OCI-LY7 (cell line): ENCODE measurements around the gene PPT2. TPM values are rescaled to one million over a fixed set of nuclear protein-coding genes. Genes with fewer than 3 reads are reported as not detected.

ENCODE experiments used
- BruUV-seq: library from RNA; stranded (reverse); fragments of 400-500 nt; replicated peaks from 2 replicates; lab custom pipeline; 2021; lab: Mats Ljungman, UMichigan
- CTCF ChIA-PET: fragments of 300-600 bp; sonication (Branson Sonifier 250); formaldehyde crosslinking; loops from one replicate; lab custom pipeline; 2022; ENCODE audit warnings: antibody characterized with exemption; ENCODE audit not compliant: unreplicated experiment; lab: Charles Lee
- POLR2A ChIA-PET: fragments of 300-600 bp; sonication (Branson Sonifier 250); formaldehyde crosslinking; loops from one replicate; lab custom pipeline; 2022; ENCODE audit warnings: antibody characterized with exemption; lab: Charles Lee
- DNase-seq: peaks from one replicate; pipeline ENCODE4 v3.0.0-alpha.2; 2015; ENCODE audit warnings: low spot score
- H2AFZ ChIP-seq: fragments of 200-600 bp; sonication (generic), shearing (Covaris generic); 2 replicates; pipeline ENCODE4 v1.6.1; 2014; ENCODE audit warnings: mild to moderate bottlenecking, antibody characterized with exemption, low read length, moderate library complexity
- H3K27ac ChIP-seq: fragments of 200-600 bp; sonication (generic); 2 replicates; pipeline ENCODE4 v1.5.1; 2014; ENCODE audit warnings: mixed run types, low read depth, mild to moderate bottlenecking, moderate library complexity, low read length, inconsistent platforms; ENCODE audit not compliant: poor library complexity, severe bottlenecking
- H3K36me3 ChIP-seq: fragments of 200-600 bp; sonication (generic); 2 replicates; pipeline ENCODE4 v1.6.1; 2014; ENCODE audit warnings: mild to moderate bottlenecking, antibody characterized with exemption, low read length, moderate library complexity, mixed read lengths; ENCODE audit not compliant: insufficient read depth
- H3K4me1 ChIP-seq: fragments of 200-600 bp; sonication (generic); 2 replicates; pipeline ENCODE4 v1.5.1; 2014; ENCODE audit warnings: mild to moderate bottlenecking, low read length; ENCODE audit not compliant: insufficient read depth, poor library complexity, severe bottlenecking
- H3K4me2 ChIP-seq: fragments of 200-600 bp; sonication (generic); 2 replicates; pipeline ENCODE4 v1.6.1; 2014; ENCODE audit warnings: mild to moderate bottlenecking, low read length
- H3K4me3 ChIP-seq: fragments of 200-600 bp; sonication (generic); 2 replicates; pipeline ENCODE4 v1.5.1; 2014; ENCODE audit warnings: mild to moderate bottlenecking, low read depth, low read length; ENCODE audit not compliant: poor library complexity, severe bottlenecking
- H3K79me2 ChIP-seq: fragments of 200-600 bp; sonication (generic); 2 replicates; pipeline ENCODE4 v1.6.1; 2016; ENCODE audit warnings: low read depth, mild to moderate bottlenecking, low read length, moderate library complexity, mixed read lengths; ENCODE audit not compliant: insufficient read depth
- H3K9me2 ChIP-seq: fragments of 200-600 bp; sonication (generic); 2 replicates; pipeline ENCODE4 v1.6.1; 2016; ENCODE audit warnings: mild to moderate bottlenecking, low read length, mixed read lengths; ENCODE audit not compliant: insufficient read depth
- H3K9me3 ChIP-seq: fragments of 200-600 bp; sonication (generic); 2 replicates; pipeline ENCODE4 v1.6.1; 2014; ENCODE audit warnings: mild to moderate bottlenecking, mixed run types, low read length, mixed read lengths
- H4K20me1 ChIP-seq: fragments of 200-600 bp; sonication (generic); 2 replicates; pipeline ENCODE4 v1.6.1; 2014; ENCODE audit warnings: mild to moderate bottlenecking, antibody characterized with exemption, low read length, moderate library complexity, mixed read lengths; ENCODE audit not compliant: insufficient read depth
- EZH2phosphoT487 ChIP-seq: fragments of 200-600 bp; sonication (generic); IDR thresholded peaks from 2 replicates; pipeline ENCODE4 v1.6.1; 2018; ENCODE audit warnings: low read depth, borderline replicate concordance, mild to moderate bottlenecking, mixed run types, antibody characterized with exemption, low read length, moderate library complexity, mixed read lengths
- intact Hi-C: fragments of 100-400 bp; cut with micrococcal nuclease; formaldehyde crosslinking; loops from one replicate; pipeline ENCODE4 v1.10.0; 2022; ENCODE audit not compliant: unreplicated experiment
- total RNA-seq, 2 experiments: library from RNA; depleted of rRNA in 1 of 2; stranded (reverse); fragments of >200 nt in 1 of 2; shearing (Covaris generic) in 1 of 2; gene quantifications; 2 replicates each; pipeline ENCODE4 v1.2.3, GENCODE V29; 2014 to 2022
- TF ChIP-seq, protein P1 (sequence below): fragments of 200-600 bp; sonication (generic); conservative IDR thresholded peaks from 2 replicates; pipeline ENCODE4 v1.5.1; 2014; ENCODE audit warnings: mild to moderate bottlenecking, antibody characterized with exemption, low read length, moderate library complexity, mixed read lengths

The PPT2 gene
- total RNA-seq, 2 experiments from 2014 or later: 39.0 to 111 TPM

DNA sequence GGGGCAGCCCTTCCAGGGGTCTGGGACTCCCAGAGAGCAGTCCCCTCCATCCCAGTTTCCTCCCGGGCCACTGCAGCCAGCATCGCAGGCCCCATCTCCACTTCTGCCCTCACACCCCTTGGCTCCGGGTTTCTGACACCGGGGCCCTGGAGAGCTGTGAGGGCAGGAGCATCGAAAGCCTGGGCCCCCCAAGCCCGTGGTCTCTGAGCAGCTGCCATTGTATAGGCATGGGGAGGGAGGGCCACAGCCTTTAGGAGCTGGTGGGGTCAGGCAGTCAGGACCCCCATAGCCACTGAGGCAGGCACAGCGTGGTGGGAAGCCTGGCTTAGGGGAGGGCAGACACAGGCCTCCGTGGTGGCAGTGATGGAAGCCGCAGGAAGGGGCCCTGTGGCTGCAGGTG is 48.2 kb downstream of the PPT2 start:
- Histone ChIP-seq H3K36me3 (no peaks in the 10 kb centered on the region), H3K9me3 (no peaks in the 10 kb centered on the region; the same call in 1 of the 2 replicates), H3K79me2 (no peaks in the 10 kb centered on the region), H3K4me2 (no peak overlapping the region), H3K9me2 (no peaks in the 10 kb centered on the region), H4K20me1 (no peaks in the 10 kb centered on the region), H3K27ac (no peak overlapping the region), H3K4me1 (peaks cover 9% of the 10 kb centered on the region), H2AFZ (no peak overlapping the region), H3K4me3 (no peak overlapping the region)
- ChIA-PET POLR2A (no interaction called here), CTCF (no interaction called here)
- no peak for DNase-seq
- intact Hi-C loops: no loop called here
- TF ChIP-seq, protein P1, sequence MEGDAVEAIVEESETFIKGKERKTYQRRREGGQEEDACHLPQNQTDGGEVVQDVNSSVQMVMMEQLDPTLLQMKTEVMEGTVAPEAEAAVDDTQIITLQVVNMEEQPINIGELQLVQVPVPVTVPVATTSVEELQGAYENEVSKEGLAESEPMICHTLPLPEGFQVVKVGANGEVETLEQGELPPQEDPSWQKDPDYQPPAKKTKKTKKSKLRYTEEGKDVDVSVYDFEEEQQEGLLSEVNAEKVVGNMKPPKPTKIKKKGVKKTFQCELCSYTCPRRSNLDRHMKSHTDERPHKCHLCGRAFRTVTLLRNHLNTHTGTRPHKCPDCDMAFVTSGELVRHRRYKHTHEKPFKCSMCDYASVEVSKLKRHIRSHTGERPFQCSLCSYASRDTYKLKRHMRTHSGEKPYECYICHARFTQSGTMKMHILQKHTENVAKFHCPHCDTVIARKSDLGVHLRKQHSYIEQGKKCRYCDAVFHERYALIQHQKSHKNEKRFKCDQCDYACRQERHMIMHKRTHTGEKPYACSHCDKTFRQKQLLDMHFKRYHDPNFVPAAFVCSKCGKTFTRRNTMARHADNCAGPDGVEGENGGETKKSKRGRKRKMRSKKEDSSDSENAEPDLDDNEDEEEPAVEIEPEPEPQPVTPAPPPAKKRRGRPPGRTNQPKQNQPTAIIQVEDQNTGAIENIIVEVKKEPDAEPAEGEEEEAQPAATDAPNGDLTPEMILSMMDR: no peak
- TF ChIP-seq EZH2phosphoT487: no peak
- BruUV-seq: no TSS peak

DNA sequence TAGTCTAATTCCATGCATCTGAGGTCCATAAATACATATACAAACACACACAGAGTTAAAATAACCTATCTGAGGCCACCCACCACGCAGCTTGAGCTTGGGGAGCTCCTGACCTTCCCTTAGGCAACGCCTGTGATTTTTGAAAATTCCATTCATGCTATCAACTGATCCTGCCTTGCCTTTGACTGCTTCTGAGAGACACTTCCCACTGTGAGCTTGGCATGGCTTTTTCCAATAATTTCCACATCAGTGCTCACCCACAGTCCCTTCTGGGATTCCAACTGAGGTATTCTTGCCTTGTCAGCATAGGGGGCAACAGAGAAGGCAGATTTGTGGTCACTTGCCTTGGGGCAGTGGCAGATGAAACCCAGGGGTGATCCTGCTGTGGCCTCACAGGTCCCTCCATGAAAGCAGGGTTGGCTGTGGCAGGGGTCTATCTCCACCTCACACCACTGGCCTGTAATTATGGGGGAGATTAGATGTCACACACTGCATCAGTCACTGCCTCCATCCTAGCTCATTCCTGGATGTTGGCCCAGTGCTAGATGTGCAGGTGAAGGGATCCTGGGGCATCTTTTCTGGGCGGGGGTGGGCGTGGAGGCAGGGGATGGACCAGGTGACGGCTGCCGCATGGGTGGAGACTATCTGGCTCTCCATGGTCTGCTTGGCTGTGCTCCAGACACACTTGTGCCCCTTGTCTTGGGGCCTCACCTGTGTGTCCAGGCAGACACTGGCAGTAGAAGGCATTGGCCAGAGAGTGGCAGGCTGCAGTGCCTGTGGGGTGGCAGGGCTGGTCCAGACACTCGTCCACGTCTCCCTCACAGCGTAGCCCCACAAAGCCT is 49.7 kb downstream of the PPT2 start:
- ChIA-PET POLR2A (interaction anchor here (0.9 kb wide), 1 partner anchor 51 kb away, joined by 4 read pairs; no protein-coding TSS in a partner anchor), CTCF (interaction anchor here (0.6 kb wide), 1 partner anchor 203 kb away, joined by 4 read pairs; no protein-coding TSS in a partner anchor)
- no peaks in the 10 kb centered on the region for H3K4me1 ChIP-seq
- no peak overlapping the region for H3K4me2 ChIP-seq
- H3K9me2 ChIP-seq: no peaks in the 10 kb centered on the region
- H3K79me2 ChIP-seq: no peaks in the 10 kb centered on the region
- BruUV-seq: no TSS peak
- no peak for DNase-seq
- no peaks in the 10 kb centered on the region for H4K20me1 ChIP-seq
- TF ChIP-seq EZH2phosphoT487: no peak
- TF ChIP-seq, protein P1: no peak
- H2AFZ ChIP-seq: no peak overlapping the region
- H3K27ac ChIP-seq: no peak overlapping the region
- H3K4me3 ChIP-seq: no peak overlapping the region
- no peaks in the 10 kb centered on the region; the same call in 1 of the 2 replicates for H3K9me3 ChIP-seq
- intact Hi-C loops: no loop called here
- no peaks in the 10 kb centered on the region for H3K36me3 ChIP-seq

DNA sequence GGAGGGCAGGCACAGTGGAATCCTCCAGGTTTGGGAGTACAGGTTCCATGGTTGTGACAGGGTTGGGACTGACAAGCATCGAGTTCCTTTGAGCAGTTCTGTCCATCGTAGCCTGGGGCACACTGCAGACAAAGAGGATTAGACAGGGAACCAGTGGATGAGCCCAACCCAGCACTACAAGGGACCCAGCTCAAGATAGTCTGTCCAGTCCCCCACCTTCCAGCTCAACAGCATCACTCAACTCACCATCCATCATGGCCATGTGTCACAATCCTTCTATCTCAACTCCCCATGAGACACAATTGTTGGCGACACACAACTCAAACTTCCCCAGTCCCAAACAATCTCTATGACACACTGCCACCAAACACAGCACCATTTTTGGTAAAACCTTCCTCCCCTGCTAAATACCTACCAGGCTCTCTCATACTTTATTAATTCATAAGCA is 50.4 kb downstream of the PPT2 start:
- no peak overlapping the region for H2AFZ ChIP-seq
- DNase-seq: no peak
- H3K9me3 ChIP-seq: no peaks in the 10 kb centered on the region; the same call in 1 of the 2 replicates
- no peaks in the 10 kb centered on the region for H3K9me2 ChIP-seq
- TF ChIP-seq, protein P1: no peak
- TF ChIP-seq EZH2phosphoT487: no peak
- CTCF ChIA-PET: no interaction called here
- H3K4me1 ChIP-seq: no peaks in the 10 kb centered on the region
- H3K79me2 ChIP-seq: no peaks in the 10 kb centered on the region
- no peaks in the 10 kb centered on the region for H3K36me3 ChIP-seq
- no peak overlapping the region for H3K4me3 ChIP-seq
- no peaks in the 10 kb centered on the region for H4K20me1 ChIP-seq
- POLR2A ChIA-PET: interaction anchor here (1.8 kb wide), 1 partner anchor 10 kb away, joined by 4 read pairs; no protein-coding TSS in a partner anchor
- BruUV-seq: no TSS peak
- intact Hi-C loops: no loop called here
- no peak overlapping the region for H3K4me2 ChIP-seq
- no peak overlapping the region for H3K27ac ChIP-seq
